WI38 (cell line): ENCODE results near the gene FLYWCH1.

Experiments
- H3K4me3 ChIP-seq: 2 replicates; pipeline ENCODE4 v1.5.1; 2011; ENCODE audit warnings: low read depth, mild to moderate bottlenecking, control low read depth, low read length
- CTCF ChIP-seq: IDR thresholded peaks from 2 replicates; pipeline ENCODE4 v1.5.1; 2012; ENCODE audit warnings: low read depth, mild to moderate bottlenecking, control low read depth, low read length

Gene FLYWCH1

DNA sequence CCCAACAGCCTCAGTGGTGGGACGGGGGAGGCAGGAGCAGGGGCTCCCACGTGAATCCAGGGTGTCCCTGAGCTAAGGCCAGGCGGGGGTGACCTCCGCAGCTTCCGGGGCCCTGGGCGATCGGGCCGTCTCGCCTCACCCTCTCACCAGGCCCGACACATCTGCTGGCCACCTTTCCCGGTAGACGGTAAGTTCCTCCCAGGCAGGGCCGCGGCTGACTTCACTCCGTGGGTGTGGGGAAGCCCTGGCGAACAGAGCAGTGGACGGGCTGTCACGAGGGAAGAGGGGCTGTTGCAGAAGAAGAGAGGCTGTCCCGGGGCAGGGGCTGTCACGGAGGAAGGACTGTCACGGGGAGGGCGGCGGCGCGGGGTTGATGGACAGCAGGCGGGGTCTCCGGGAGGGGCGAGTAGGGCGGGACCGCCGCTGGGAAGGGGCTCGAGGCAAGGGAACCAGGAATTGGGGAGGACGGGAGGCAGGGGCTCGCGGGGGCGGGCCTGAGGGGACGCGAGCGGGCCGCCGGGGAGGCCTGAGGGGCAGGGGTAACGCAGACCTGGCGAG is 68.0 kb downstream of the FLYWCH1 start:
- H3K4me3 ChIP-seq: peak overlapping the region; percentile 74
- no peak for TF ChIP-seq CTCF

DNA sequence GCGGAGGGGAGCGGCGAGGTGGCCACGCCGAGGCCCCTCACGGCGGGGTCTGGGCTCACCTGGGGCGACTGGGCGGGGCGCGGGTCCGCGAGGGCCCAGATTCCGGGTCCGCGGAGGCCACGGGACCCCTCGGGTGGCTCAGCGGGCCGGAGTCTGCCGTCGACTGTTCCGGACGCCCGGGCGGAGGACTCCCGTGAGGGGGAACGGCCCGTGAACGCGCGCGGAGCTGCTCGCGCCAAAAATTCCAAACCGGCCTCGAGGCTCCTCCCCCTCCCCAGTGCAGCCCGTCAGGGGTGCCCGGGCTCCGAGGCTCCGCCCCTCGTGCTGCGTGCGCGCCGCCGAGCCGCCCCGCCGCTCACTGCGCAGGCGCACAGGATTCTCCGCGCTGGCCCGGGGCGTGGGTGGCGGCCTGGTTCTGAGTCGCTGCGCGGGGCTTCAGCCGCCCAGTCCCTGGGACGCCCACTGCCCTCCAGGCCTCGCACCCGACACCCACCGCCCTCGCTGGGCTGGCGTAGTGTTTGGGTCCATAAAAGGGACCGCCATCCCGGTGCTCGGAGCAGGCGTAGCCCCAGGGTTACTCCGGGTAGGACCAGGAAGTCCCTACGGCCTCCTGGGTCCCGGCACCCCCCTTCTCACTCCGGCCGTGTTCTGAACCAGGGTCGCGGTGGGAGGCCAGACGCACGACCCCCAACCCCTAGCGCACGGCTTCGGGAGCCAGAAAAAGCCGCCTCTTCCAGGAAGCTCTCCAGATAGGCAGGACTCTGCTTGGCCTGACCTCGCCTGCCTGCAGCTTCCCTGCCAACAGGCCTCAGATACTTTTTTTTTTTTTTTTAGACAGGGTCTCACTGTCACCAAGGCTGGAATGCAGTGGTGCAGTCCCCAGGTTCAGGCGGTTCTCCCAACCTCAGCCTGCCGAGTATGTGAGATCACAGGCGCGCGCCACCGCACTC is 68.8 kb downstream of the FLYWCH1 start, which contains the start of gene PKMYT1:
PKMYT1 (minus strand) TSS at position 220 of the 950 bp plus-strand sequence. CDS start 789 bp downstream, outside the sequence.
- no peak for TF ChIP-seq CTCF
- H3K4me3 ChIP-seq: peak within 1 kb of the TSS; percentile 74

GRCh38 chr16:2981177-2981898 is 69.6 kb downstream of the FLYWCH1 start:
- H3K4me3 ChIP-seq: peak overlapping the region; percentile 74; the same call in 1 of the 2 replicates
- TF ChIP-seq CTCF: no peak

- TF ChIP-seq CTCF: no peak
- no peak overlapping the region for H3K4me3 ChIP-seq
Measured at GRCh38 chr16:2981899-2982250, 70.1 kb downstream of the FLYWCH1 start.

- no peak for TF ChIP-seq CTCF
- H3K4me3 ChIP-seq: no peak overlapping the region
Measured at GRCh38 chr16:2982402-2982801, 70.7 kb downstream of the FLYWCH1 start.

DNA sequence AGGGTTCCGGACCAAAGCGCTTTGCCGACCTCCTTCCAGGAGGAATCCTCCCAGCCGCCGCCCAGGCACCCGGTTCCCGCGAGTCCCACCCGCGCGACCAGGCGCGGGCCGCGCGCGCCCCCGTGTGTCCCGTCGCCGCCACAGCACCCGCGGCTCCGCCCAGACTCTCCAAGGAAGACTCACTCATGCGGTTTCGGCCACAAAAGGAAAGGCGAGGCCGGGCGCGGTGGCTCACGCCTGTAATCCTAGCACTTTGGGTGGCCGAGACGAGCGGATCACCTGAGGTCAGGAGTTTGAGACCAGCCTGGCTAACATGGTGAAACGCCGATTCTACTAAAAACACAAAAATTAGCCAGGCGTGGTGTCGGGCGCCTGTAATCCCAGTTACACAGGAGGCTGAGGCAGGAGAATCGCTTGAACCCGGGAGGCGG is 72.0 kb downstream of the FLYWCH1 start:
- TF ChIP-seq CTCF: peak; percentile 76
- H3K4me3 ChIP-seq: peak overlapping the region; percentile 37

- TF ChIP-seq CTCF: no peak
- H3K4me3 ChIP-seq: no peak overlapping the region
Measured at GRCh38 chr16:2985462-2985861, 73.7 kb downstream of the FLYWCH1 start.
